B cell (primary cell): ENCODE results near the gene NR6A1. TPM values are rescaled to one million over a fixed set of nuclear protein-coding genes. Genes with fewer than 3 reads are reported as not detected.
A peak's percentile ranks its signal among the peaks of the same experiment; 100 is the strongest.

Experiments
- ATAC-seq: fragments of 200-7000 bp; cut with Tn5 transposase; one replicate; pipeline ENCODE4 v1.10.0; 2021; ENCODE audit warnings: low read depth, mild to moderate bottlenecking, moderate number of reproducible peaks, moderate library complexity
- CTCF ChIA-PET: fragments of 350-600 bp; sonication (Branson Sonifier 250); formaldehyde crosslinking; loops from one replicate; lab custom pipeline; 2021; ENCODE audit warnings: antibody characterized with exemption, inconsistent platforms; lab: Charles Lee
- POLR2A ChIA-PET: fragments of 350-600 bp; sonication (Branson Sonifier 250); formaldehyde crosslinking; loops from one replicate; lab custom pipeline; 2021; ENCODE audit warnings: antibody characterized with exemption; lab: Charles Lee
- DNase-seq: peaks from one replicate; pipeline ENCODE4 v3.0.0; 2013
- H2AFZ ChIP-seq: 2 replicates; pipeline ENCODE4 v1.6.1; 2012; ENCODE audit warnings: mild to moderate bottlenecking, low read depth, low read length; ENCODE audit not compliant: insufficient read depth, poor library complexity, severe bottlenecking
- H3K27ac ChIP-seq, 2 donors: 1 replicate in 1 of 2; 2 replicates in 1 of 2; pipeline ENCODE4 v1.5.1; 2012 to 2013; ENCODE audit warnings: low read length in 2 of 2, mild to moderate bottlenecking in 2 of 2, moderate library complexity in 1 of 2
- H3K27me3 ChIP-seq, 4 experiments: fragments of 200-600 bp in 1 of 4; sonication (generic) in 1 of 4; replicated peaks in 1 of 4; 1 replicate in 2 of 4; 2 replicates in 2 of 4; pipeline versions ENCODE4 v1.6.1 to v1.7.0; 2013 to 2016; ENCODE audit warnings: low read length in 3 of 4, mild to moderate bottlenecking in 2 of 4, mixed read lengths in 1 of 4, moderate library complexity in 1 of 4; ENCODE audit not compliant: insufficient read depth in 4 of 4, control insufficient read depth in 3 of 4; ENCODE audit errors: control extremely low read depth in 1 of 4
- H3K36me3 ChIP-seq, 2 experiments: replicated peaks in 1 of 2; 1 replicate in 1 of 2; 2 replicates in 1 of 2; pipeline versions ENCODE4 v1.6.1 to v1.7.1; 2013; ENCODE audit warnings: low read length in 1 of 2; ENCODE audit not compliant: insufficient read depth in 2 of 2, control insufficient read depth in 1 of 2; ENCODE audit errors: control extremely low read depth in 1 of 2, extremely low read depth in 1 of 2
- H3K4me1 ChIP-seq, 2 donors: fragments of 200-600 bp in 1 of 2; sonication (generic) in 1 of 2; 1 replicate in 1 of 2; 2 replicates in 1 of 2; pipeline versions ENCODE4 v1.5.1 to v1.6.1; 2013 to 2017; ENCODE audit warnings: low read length in 2 of 2; ENCODE audit not compliant: control insufficient read depth in 2 of 2, insufficient read depth in 2 of 2
- H3K4me2 ChIP-seq: replicated peaks from 2 replicates; pipeline ENCODE3; 2012; ENCODE audit warnings: mild to moderate bottlenecking, low read depth, low read length; ENCODE audit not compliant: poor library complexity, severe bottlenecking
- H3K4me3 ChIP-seq, 5 experiments: fragments of 200-600 bp in 1 of 5; sonication (generic) in 1 of 5; 1 replicate in 3 of 5; 2 replicates in 2 of 5; pipeline versions ENCODE4 v1.5.1 to v1.7.0; 2011 to 2016; ENCODE audit warnings: low read length in 4 of 5, mild to moderate bottlenecking in 4 of 5, low read depth in 2 of 5, control low read depth in 1 of 5, moderate library complexity in 1 of 5; ENCODE audit not compliant: insufficient read depth in 1 of 5; ENCODE audit errors: control extremely low read depth in 1 of 5, extremely low read depth in 1 of 5
- H3K79me2 ChIP-seq: fragments of 200-600 bp; sonication (generic); one replicate; pipeline ENCODE4 v1.6.0; 2016; ENCODE audit warnings: low read length; ENCODE audit not compliant: control insufficient read depth, insufficient read depth
- H3K9ac ChIP-seq: fragments of 200-600 bp; sonication (generic); 2 replicates; pipeline ENCODE4 v1.6.1; 2017; ENCODE audit warnings: mild to moderate bottlenecking, low read length, moderate library complexity
- H3K9me3 ChIP-seq, 3 donors: one replicate each; pipeline versions ENCODE4 v1.6.1 to v1.7.1; 2013; ENCODE audit warnings: low read length in 2 of 3; ENCODE audit not compliant: control insufficient read depth in 2 of 3, insufficient read depth in 1 of 3; ENCODE audit errors: control extremely low read depth in 1 of 3
- H4K20me1 ChIP-seq: 2 replicates; pipeline ENCODE4 v1.6.0; 2012; ENCODE audit warnings: mild to moderate bottlenecking, low read length; ENCODE audit not compliant: insufficient read depth, control insufficient read depth, poor library complexity, severe bottlenecking
- H3K27ac Mint-ChIP-seq: one replicate; pipeline ENCODE4 v1.8.0; 2021; ENCODE audit warnings: mixed read lengths
- H3K27me3 Mint-ChIP-seq: one replicate; pipeline ENCODE4 v1.8.0; 2021; ENCODE audit warnings: mixed read lengths
- H3K4me1 Mint-ChIP-seq: one replicate; pipeline ENCODE4 v1.8.0; 2021; ENCODE audit warnings: mixed read lengths
- H3K4me3 Mint-ChIP-seq: one replicate; pipeline ENCODE4 v1.8.0; 2021; ENCODE audit warnings: mixed read lengths
- H3K9me3 Mint-ChIP-seq: one replicate; pipeline ENCODE4 v1.8.0; 2022; ENCODE audit warnings: mixed read lengths; ENCODE audit not compliant: insufficient read depth
- CTCF ChIP-seq: fragments of 200-600 bp; IDR thresholded peaks from one replicate; pipeline ENCODE4 v1.8.0; 2022; ENCODE audit warnings: antibody characterized with exemption, mild to moderate bottlenecking
- EZH2 ChIP-seq: IDR thresholded peaks from 2 replicates; pipeline ENCODE4 v1.6.1; 2012; ENCODE audit warnings: borderline replicate concordance, low read depth, mild to moderate bottlenecking, moderate library complexity, low read length; ENCODE audit not compliant: insufficient read depth, poor library complexity, severe bottlenecking
- WGBS: methylation state at CpG from one replicate; pipeline ENCODE4 v1.1.5; 2013; ENCODE audit warnings: missing lambda C conversion rate; ENCODE audit not compliant: insufficient coverage; 5-methylcytosine and 5-hydroxymethylcytosine counted together
- intact Hi-C: fragments of 100-400 bp; cut with micrococcal nuclease; formaldehyde crosslinking; loops from one replicate; pipeline ENCODE4 v1.10.0; 2022
- polyA plus RNA-seq: library from polyadenylated mRNA; depleted of rRNA; stranded (reverse); fragments of >200 nt; gene quantifications from 2 replicates; pipeline ENCODE4 v1.2.3, GENCODE V29; 2012
- total RNA-seq, 2 donors: library from RNA; stranded (reverse); fragments of 120-200 nt in 1 of 2; gene quantifications; 1 replicate in 1 of 2; 2 replicates in 1 of 2; pipeline versions ENCODE4 v1.2.3 to v1.2.4, GENCODE V29; 2013 to 2022

Gene NR6A1
- total and polyA plus RNA-seq, 2 donors (not counting 1 experiment from before 2014, with no cell fraction given): 0.09 to 0.67 TPM

- 100% methylated on average over 6 of the region's 11 CpGs for WGBS
- no peaks in the 10 kb centered on the region for H3K9me3 Mint-ChIP-seq
Observed at GRCh38 chr9:124778575-124779367, 7.7 kb upstream of the NR6A1 start.

More at GRCh38 chr9:124778575-124779367, 7.7 kb upstream of the NR6A1 start:
- POLR2A ChIA-PET: interaction anchor here (0.6 to 0.7 kb wide), 2 partner anchors 12 to 59 kb away, joined by 4 to 5 read pairs; no protein-coding TSS in a partner anchor
- Histone ChIP-seq H3K36me3 (no peaks in the 10 kb centered on the region), H3K9me3 (peaks cover 0 to 9% (median 0%) of the 10 kb centered on the region in 3 donors), H2AFZ (no peak overlapping the region), H3K4me2 (no peak overlapping the region), H3K4me1 (peaks cover 20% of the 10 kb centered on the region in 2 donors), H3K4me3 (no peak overlapping the region), H3K79me2 (no peaks in the 10 kb centered on the region), H3K27ac (no peak overlapping the region), H3K9ac (no peak overlapping the region), H4K20me1 (no peaks in the 10 kb centered on the region), H3K27me3 (peaks cover 0 to 31% (median 18%) of the 10 kb centered on the region in 4 experiments)
- CTCF ChIA-PET: interaction anchor here (0.6 to 12.0 kb wide), 3 partner anchors 66 to 223 kb away, joined by 3 to 345 read pairs (median 4); partner anchors contain the start of gene WDR38
- intact Hi-C loops: loop anchor here (10.0 kb wide), 1 partner anchor 364 kb away; the partner anchor contains the start of gene PSMB7
- TF ChIP-seq EZH2: no peak
- TF ChIP-seq CTCF: no peak
- ATAC-seq: no peak
- H3K4me1 Mint-ChIP-seq: peaks cover 20% of the 10 kb centered on the region
- peak overlapping the region; percentile 39 for H3K4me3 Mint-ChIP-seq
- H3K27me3 Mint-ChIP-seq: peaks cover 18% of the 10 kb centered on the region
- DNase-seq: no peak
- H3K27ac Mint-ChIP-seq: no peak overlapping the region
